Measurements from ENCODE around the gene IL23A.

DNA sequence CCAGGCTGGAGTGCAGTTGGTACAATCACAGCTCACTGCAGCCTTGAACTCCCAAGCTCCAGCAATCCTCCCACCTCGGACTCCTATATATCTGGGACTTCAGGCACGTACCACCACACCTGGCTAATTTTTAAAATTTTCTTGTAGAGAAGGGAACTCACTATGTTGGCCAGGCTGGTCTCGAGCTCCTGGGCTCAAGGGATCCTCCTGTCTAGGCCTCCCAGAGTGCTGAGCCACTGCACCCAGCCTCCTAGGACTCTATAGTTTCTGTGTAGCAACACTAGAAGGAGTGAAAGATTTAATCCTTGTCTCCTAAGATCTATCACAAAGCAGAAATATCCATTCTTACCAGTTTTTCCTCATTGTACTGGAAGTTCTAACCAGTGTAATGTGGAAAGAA lies 28.3 kb downstream of the IL23A start:
- TF ChIP-seq, protein P1, sequence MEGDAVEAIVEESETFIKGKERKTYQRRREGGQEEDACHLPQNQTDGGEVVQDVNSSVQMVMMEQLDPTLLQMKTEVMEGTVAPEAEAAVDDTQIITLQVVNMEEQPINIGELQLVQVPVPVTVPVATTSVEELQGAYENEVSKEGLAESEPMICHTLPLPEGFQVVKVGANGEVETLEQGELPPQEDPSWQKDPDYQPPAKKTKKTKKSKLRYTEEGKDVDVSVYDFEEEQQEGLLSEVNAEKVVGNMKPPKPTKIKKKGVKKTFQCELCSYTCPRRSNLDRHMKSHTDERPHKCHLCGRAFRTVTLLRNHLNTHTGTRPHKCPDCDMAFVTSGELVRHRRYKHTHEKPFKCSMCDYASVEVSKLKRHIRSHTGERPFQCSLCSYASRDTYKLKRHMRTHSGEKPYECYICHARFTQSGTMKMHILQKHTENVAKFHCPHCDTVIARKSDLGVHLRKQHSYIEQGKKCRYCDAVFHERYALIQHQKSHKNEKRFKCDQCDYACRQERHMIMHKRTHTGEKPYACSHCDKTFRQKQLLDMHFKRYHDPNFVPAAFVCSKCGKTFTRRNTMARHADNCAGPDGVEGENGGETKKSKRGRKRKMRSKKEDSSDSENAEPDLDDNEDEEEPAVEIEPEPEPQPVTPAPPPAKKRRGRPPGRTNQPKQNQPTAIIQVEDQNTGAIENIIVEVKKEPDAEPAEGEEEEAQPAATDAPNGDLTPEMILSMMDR (IDR thresholded peaks at IDR 0.05 in 2 of 3, conservative IDR thresholded peaks at IDR 0.05 in 1 of 3; ENCODE audit: control insufficient read depth in 2 of 3, extremely low read depth in 1 of 3, insufficient read depth in 1 of 3, low read depth in 3 of 3, low read length in 3 of 3), result no peak
- TF ChIP-seq EZH2 (IDR thresholded peaks at IDR 0.05; ENCODE audit: borderline replicate concordance, control insufficient read depth, low read depth, low read length) (no peak), NFXL1 (IDR thresholded peaks at IDR 0.05; ENCODE audit: borderline replicate concordance) (no peak), TBL1XR1 (IDR thresholded peaks at IDR 0.05; ENCODE audit: low read depth, low read length) (no peak), ESRRA (IDR thresholded peaks at IDR 0.05; ENCODE audit: low read length) (no peak)
